Measurements from ENCODE around the gene RAD51B. TPM values are rescaled to one million over a fixed set of nuclear protein-coding genes. Genes with fewer than 3 reads are reported as not detected.
A peak's percentile ranks its signal among the peaks of the same experiment; 100 is the strongest.

The RAD51B gene
- total and polyA plus RNA-seq, 2 of the 13 experiments (the other 11 are each of a cell fraction or from before 2014, with no cell fraction given) = 7.0 to 9.5 TPM

DNA sequence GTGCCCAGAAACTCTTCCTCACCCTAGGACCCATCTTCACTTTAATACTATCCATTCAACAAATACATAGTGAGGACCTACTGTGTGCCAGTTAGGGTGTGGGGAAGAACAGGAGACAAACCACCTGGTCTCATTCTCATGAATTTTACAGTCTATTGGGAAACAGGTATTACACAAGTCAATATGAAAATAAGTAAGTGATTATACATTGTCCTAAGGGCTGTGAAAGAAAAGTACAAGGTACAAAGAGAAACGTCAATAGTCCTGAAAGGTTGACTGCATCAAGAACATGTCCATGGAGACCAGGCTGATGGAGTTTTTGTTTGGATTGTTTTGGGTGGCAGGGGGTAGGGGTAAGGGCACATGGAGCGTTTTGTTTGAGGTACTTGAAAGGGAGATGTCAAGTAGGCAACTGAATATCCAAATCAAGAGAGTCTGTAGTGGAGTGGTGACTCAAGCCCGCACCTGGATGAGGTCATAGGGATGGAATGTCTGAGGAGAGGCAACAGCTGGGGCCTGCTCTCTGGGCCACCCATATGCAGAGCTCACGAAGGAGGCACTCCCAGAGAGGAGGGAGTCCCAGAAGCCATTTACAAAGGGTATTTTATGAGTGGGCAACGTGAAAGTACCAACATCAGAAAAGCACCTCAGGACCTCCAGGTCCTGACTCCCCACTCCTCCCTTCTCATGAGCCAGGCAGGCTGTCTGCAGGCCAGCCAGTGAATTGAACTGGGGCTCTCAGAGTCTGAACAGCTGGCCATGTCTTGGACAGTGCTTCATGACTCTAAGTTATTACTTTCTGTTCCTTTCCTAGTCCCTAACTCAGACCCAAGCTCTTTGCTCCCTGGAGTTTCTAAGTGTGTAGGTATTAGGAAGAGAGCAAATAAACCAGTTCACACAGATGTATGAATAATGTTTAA lies 701.3 kb downstream of the RAD51B start (continued):
- TF ChIP-seq, protein P1, sequence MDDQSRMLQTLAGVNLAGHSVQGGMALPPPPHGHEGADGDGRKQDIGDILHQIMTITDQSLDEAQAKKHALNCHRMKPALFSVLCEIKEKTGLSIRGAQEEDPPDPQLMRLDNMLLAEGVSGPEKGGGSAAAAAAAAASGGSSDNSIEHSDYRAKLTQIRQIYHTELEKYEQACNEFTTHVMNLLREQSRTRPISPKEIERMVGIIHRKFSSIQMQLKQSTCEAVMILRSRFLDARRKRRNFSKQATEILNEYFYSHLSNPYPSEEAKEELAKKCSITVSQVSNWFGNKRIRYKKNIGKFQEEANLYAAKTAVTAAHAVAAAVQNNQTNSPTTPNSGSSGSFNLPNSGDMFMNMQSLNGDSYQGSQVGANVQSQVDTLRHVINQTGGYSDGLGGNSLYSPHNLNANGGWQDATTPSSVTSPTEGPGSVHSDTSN (CRISPR knock-in tag; IDR thresholded peaks at IDR 0.05; ENCODE audit: borderline replicate concordance) = no peak
- no peak for TF ChIP-seq ZNF570 (CRISPR knock-in tag; IDR thresholded peaks at IDR 0.05; ENCODE audit: borderline replicate concordance)
- no peak for TF ChIP-seq ZNF660 (CRISPR knock-in tag; IDR thresholded peaks at IDR 0.05; ENCODE audit: borderline replicate concordance, low read depth)
- TF ChIP-seq, protein P2, sequence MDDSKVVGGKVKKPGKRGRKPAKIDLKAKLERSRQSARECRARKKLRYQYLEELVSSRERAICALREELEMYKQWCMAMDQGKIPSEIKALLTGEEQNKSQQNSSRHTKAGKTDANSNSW (CRISPR knock-in tag; IDR thresholded peaks at IDR 0.05; ENCODE audit: borderline replicate concordance) = no peak
- TF ChIP-seq ZKSCAN1 (IDR thresholded peaks at IDR 0.05; ENCODE audit: low read length) = peak; percentile 97
- no peak for TF ChIP-seq MTF1 (CRISPR knock-in tag; IDR thresholded peaks at IDR 0.05)
- peak; percentile 60; the same call in 1 of the 2 replicates for TF ChIP-seq TARDBP (CRISPR knock-in tag; IDR thresholded peaks at IDR 0.05)
- no peak for TF ChIP-seq NR2F1 (CRISPR knock-in tag; IDR thresholded peaks at IDR 0.05)
- no peak for TF ChIP-seq IKZF1 (IDR thresholded peaks at IDR 0.05)
- TF ChIP-seq ZNF12 (CRISPR knock-in tag; IDR thresholded peaks at IDR 0.05) = no peak
- TF ChIP-seq, protein P3, sequence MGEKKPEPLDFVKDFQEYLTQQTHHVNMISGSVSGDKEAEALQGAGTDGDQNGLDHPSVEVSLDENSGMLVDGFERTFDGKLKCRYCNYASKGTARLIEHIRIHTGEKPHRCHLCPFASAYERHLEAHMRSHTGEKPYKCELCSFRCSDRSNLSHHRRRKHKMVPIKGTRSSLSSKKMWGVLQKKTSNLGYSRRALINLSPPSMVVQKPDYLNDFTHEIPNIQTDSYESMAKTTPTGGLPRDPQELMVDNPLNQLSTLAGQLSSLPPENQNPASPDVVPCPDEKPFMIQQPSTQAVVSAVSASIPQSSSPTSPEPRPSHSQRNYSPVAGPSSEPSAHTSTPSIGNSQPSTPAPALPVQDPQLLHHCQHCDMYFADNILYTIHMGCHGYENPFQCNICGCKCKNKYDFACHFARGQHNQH (CRISPR knock-in tag; IDR thresholded peaks at IDR 0.05) = no peak
- TF ChIP-seq ZNF24 (IDR thresholded peaks at IDR 0.05) = no peak
- no peak for TF ChIP-seq RARA (CRISPR knock-in tag; IDR thresholded peaks at IDR 0.05)
- TF ChIP-seq ZNF761 (CRISPR knock-in tag; conservative IDR thresholded peaks at IDR 0.05) = no peak
- TF ChIP-seq, protein P4, sequence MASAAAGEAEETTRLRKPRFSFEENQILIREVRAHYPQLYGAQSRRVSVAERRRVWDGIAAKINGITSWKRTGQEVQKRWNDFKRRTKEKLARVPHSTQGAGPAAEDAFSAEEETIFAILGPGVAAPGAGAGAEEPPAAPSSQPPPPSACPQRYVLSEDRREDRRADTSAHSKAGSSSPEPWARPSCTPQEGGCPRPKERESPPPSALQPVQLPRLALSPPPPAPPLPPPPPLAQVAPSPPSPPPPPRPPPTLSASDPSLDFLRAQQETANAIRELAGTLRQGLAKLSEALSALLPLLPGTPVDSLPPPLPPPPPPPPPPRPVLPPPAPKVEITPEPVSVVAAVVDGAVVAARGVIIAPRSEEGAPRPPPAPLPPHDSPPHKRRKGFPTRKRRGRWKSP (CRISPR knock-in tag; IDR thresholded peaks at IDR 0.05) = no peak
- TF ChIP-seq, protein P5, sequence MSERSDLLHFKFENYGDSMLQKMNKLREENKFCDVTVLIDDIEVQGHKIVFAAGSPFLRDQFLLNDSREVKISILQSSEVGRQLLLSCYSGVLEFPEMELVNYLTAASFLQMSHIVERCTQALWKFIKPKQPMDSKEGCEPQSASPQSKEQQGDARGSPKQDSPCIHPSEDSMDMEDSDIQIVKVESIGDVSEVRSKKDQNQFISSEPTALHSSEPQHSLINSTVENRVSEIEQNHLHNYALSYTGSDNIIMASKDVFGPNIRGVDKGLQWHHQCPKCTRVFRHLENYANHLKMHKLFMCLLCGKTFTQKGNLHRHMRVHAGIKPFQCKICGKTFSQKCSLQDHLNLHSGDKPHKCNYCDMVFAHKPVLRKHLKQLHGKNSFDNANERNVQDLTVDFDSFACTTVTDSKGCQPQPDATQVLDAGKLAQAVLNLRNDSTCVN (CRISPR knock-in tag; IDR thresholded peaks at IDR 0.05; ENCODE audit: borderline replicate concordance) = no peak
- TF ChIP-seq NFIC (IDR thresholded peaks at IDR 0.05; ENCODE audit: low read length) = no peak
- TF ChIP-seq GTF2F1 (IDR thresholded peaks at IDR 0.05; ENCODE audit: low read length) = no peak
- TF ChIP-seq, protein P6, sequence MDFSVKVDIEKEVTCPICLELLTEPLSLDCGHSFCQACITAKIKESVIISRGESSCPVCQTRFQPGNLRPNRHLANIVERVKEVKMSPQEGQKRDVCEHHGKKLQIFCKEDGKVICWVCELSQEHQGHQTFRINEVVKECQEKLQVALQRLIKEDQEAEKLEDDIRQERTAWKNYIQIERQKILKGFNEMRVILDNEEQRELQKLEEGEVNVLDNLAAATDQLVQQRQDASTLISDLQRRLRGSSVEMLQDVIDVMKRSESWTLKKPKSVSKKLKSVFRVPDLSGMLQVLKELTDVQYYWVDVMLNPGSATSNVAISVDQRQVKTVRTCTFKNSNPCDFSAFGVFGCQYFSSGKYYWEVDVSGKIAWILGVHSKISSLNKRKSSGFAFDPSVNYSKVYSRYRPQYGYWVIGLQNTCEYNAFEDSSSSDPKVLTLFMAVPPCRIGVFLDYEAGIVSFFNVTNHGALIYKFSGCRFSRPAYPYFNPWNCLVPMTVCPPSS (IDR thresholded peaks at IDR 0.05) = no peak
- no peak for TF ChIP-seq ZFP90 (CRISPR knock-in tag; IDR thresholded peaks at IDR 0.05; ENCODE audit: borderline replicate concordance)
- no peak for TF ChIP-seq ZNF788 (CRISPR knock-in tag; IDR thresholded peaks at IDR 0.05; ENCODE audit: borderline replicate concordance)
- TF ChIP-seq POGZ (CRISPR knock-in tag; IDR thresholded peaks at IDR 0.05) = peak; percentile 53; the same call in 1 of the 2 replicates
- TF ChIP-seq, protein P7, sequence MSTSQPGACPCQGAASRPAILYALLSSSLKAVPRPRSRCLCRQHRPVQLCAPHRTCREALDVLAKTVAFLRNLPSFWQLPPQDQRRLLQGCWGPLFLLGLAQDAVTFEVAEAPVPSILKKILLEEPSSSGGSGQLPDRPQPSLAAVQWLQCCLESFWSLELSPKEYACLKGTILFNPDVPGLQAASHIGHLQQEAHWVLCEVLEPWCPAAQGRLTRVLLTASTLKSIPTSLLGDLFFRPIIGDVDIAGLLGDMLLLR (CRISPR knock-in tag; IDR thresholded peaks at IDR 0.05) = no peak

Measured in HepG2 (cell line).